Erythroblast (primary cell): ENCODE data around the gene PTTG1IP.

Source experiments
- GATA1 ChIP-seq: IDR thresholded peaks from 2 replicates; pipeline ENCODE4 v1.6.1; 2011; ENCODE audit warnings: low read depth, mild to moderate bottlenecking, control low read depth, low read length, moderate library complexity
- POLR2A ChIP-seq: IDR thresholded peaks from 2 replicates; pipeline ENCODE4 v1.6.1; 2011; ENCODE audit warnings: mild to moderate bottlenecking, low read length

- TF ChIP-seq POLR2A (no peak), GATA1 (no peak)
Measured at GRCh38 chr21:44909719-44910118, 36.2 kb upstream of the PTTG1IP start.
